Endothelial cell of umbilical vein (primary cell): ENCODE results near the gene KRTAP4-6. TPM values are rescaled to one million over a fixed set of nuclear protein-coding genes. Genes with fewer than 3 reads are reported as not detected.

ENCODE experiments used
- BruUV-seq: library from RNA; stranded (reverse); fragments of 400-500 nt; replicated peaks from 2 replicates; lab custom pipeline; 2021; lab: Mats Ljungman, UMichigan
- CTCF ChIA-PET: fragments of 300-600, 350-600 bp; sonication (Branson Sonifier 250); formaldehyde crosslinking; loops from one replicate; lab custom pipeline; 2021; ENCODE audit warnings: antibody characterized with exemption, inconsistent platforms; lab: Charles Lee
- POLR2A ChIA-PET: fragments of 300-600, 350-600 bp; sonication (Branson Sonifier 250); formaldehyde crosslinking; loops from one replicate; lab custom pipeline; 2021; ENCODE audit warnings: antibody characterized with exemption, inconsistent platforms; lab: Charles Lee
- DNase-seq: peaks from one replicate; pipeline ENCODE4 v3.0.0-alpha.2; 2011; ENCODE audit warnings: low read depth, low spot score
- FAIRE-seq: peaks from 2 replicates; lab custom pipeline; 2011; peaks lifted over from hg19 to GRCh38; lab: Jason Lieb, UNC
- H2AFZ ChIP-seq: 2 replicates; pipeline ENCODE4 v1.6.0; 2012; ENCODE audit warnings: low read depth, low read length, control low read depth, inconsistent platforms
- H3K27ac ChIP-seq: 2 replicates; pipeline ENCODE4 v1.5.1; 2011; ENCODE audit warnings: low read depth, mild to moderate bottlenecking, control low read depth, low read length, moderate library complexity; ENCODE audit not compliant: insufficient read depth
- H3K27me3 ChIP-seq, 2 experiments: 2 replicates each; pipeline versions ENCODE4 v1.6.0 to v1.6.1; 2011; ENCODE audit warnings: low read length in 2 of 2, mixed read lengths in 1 of 2; ENCODE audit not compliant: control insufficient read depth in 2 of 2, insufficient read depth in 2 of 2
- H3K36me3 ChIP-seq, 2 experiments: 2 replicates in 1 of 2; 3 replicates in 1 of 2; pipeline ENCODE4 v1.5.1; 2011; ENCODE audit warnings: low read length in 2 of 2, mild to moderate bottlenecking in 1 of 2, moderate library complexity in 1 of 2; ENCODE audit not compliant: control insufficient read depth in 2 of 2, insufficient read depth in 2 of 2; ENCODE audit errors: extremely low read depth in 1 of 2
- H3K4me1 ChIP-seq: 3 replicates; pipeline ENCODE4 v1.5.1; 2011; ENCODE audit warnings: mild to moderate bottlenecking, low read length; ENCODE audit not compliant: control insufficient read depth, insufficient read depth; ENCODE audit errors: extremely low read depth
- H3K4me2 ChIP-seq: 2 replicates; pipeline ENCODE4 v1.6.1; 2011; ENCODE audit warnings: low read length, control low read depth, mixed read lengths; ENCODE audit not compliant: insufficient read depth
- H3K4me3 ChIP-seq, 3 experiments: fragments of 200-600 bp in 1 of 3; sonication (generic), shearing (Covaris generic) in 1 of 3; replicated peaks in 1 of 3; 2 replicates each; pipeline ENCODE4 v1.5.1; 2011 to 2016; ENCODE audit warnings: control low read depth in 3 of 3, low read length in 3 of 3, mild to moderate bottlenecking in 2 of 3, inconsistent platforms in 1 of 3, low read depth in 1 of 3, moderate library complexity in 1 of 3; ENCODE audit not compliant: insufficient read depth in 1 of 3
- H3K79me2 ChIP-seq: 2 replicates; pipeline ENCODE4 v1.6.0; 2012; ENCODE audit warnings: low read length, inconsistent platforms; ENCODE audit not compliant: control insufficient read depth, insufficient read depth
- H3K9ac ChIP-seq: replicated peaks from 2 replicates; pipeline ENCODE3; 2011; ENCODE audit warnings: low read length, control low read depth; ENCODE audit not compliant: insufficient read depth; ENCODE audit errors: extremely low read depth
- H3K9me1 ChIP-seq: replicated peaks from 3 replicates; pipeline ENCODE4 v1.6.0; 2011; ENCODE audit warnings: mild to moderate bottlenecking, low read length; ENCODE audit not compliant: control insufficient read depth, insufficient read depth; ENCODE audit errors: extremely low read depth
- H3K9me3 ChIP-seq: replicated peaks from 2 replicates; pipeline ENCODE4 v1.5.1; 2012; ENCODE audit warnings: low read length, inconsistent platforms; ENCODE audit not compliant: control insufficient read depth, insufficient read depth
- H4K20me1 ChIP-seq: replicated peaks from 2 replicates; pipeline ENCODE3; 2011; ENCODE audit warnings: mild to moderate bottlenecking, low read length; ENCODE audit not compliant: control insufficient read depth, insufficient read depth; ENCODE audit errors: extremely low read depth
- CTCF ChIP-seq, 2 donors: IDR thresholded peaks; 1 replicate in 1 of 2; 2 replicates in 1 of 2; pipeline ENCODE4 v1.5.1; 2011; ENCODE audit warnings: low read length in 2 of 2, mild to moderate bottlenecking in 2 of 2, moderate library complexity in 2 of 2, control low read depth in 1 of 2, inconsistent platforms in 1 of 2, low read depth in 1 of 2; ENCODE audit not compliant: insufficient read depth in 1 of 2; ENCODE audit errors: extremely low read depth in 1 of 2
- EZH2 ChIP-seq: IDR thresholded peaks from 2 replicates; pipeline ENCODE4 v1.6.1; 2012; ENCODE audit warnings: borderline replicate concordance, low read depth, mild to moderate bottlenecking, moderate library complexity, low read length, inconsistent platforms; ENCODE audit not compliant: severe bottlenecking
- FOS ChIP-seq: IDR thresholded peaks from 2 replicates; pipeline ENCODE4 v1.6.1; 2011; ENCODE audit warnings: mild to moderate bottlenecking, low read length, moderate library complexity, borderline replicate concordance; ENCODE audit not compliant: insufficient read depth
- GATA2 ChIP-seq: IDR thresholded peaks from 2 replicates; pipeline ENCODE4 v1.7.0; 2011; ENCODE audit warnings: low read depth, mild to moderate bottlenecking, moderate library complexity, mixed read lengths, low read length; ENCODE audit not compliant: insufficient read length, insufficient read depth
- JUN ChIP-seq: IDR thresholded peaks from 2 replicates; pipeline ENCODE4 v1.6.1; 2011; ENCODE audit warnings: borderline replicate concordance, low read depth; ENCODE audit not compliant: insufficient read length, insufficient read depth
- MAX ChIP-seq: IDR thresholded peaks from 2 replicates; pipeline ENCODE4 v1.6.1; 2011; ENCODE audit not compliant: insufficient read depth, insufficient read length
- MYC ChIP-seq: IDR thresholded peaks from one replicate; pipeline ENCODE4 v1.6.1; 2011; ENCODE audit warnings: mild to moderate bottlenecking, low read depth, low read length
- POLR2A ChIP-seq: IDR thresholded peaks from 2 replicates; pipeline ENCODE4 v1.6.1; 2012; ENCODE audit warnings: low read depth, mild to moderate bottlenecking, control low read depth, low read length
- POLR2AphosphoS5 ChIP-seq: IDR thresholded peaks from 2 replicates; pipeline ENCODE4 v1.6.1; 2012; ENCODE audit warnings: low read depth, mild to moderate bottlenecking, control low read depth, low read length, moderate library complexity; ENCODE audit not compliant: insufficient read depth
- dilution Hi-C: fragments of 300-500 bp; cut with MboI; formaldehyde crosslinking; loops from one replicate; pipeline ENCODE4 v1.15.0; 2019; ENCODE audit warnings: low sequenced_read_pairs; ENCODE audit not compliant: extremely low pct_ligation_motif_present
- intact Hi-C: fragments of 100-400 bp; cut with micrococcal nuclease; formaldehyde crosslinking; loops from one replicate; pipeline ENCODE4 v1.10.0; 2022
- polyA plus RNA-seq, 4 experiments: library from polyadenylated mRNA; depleted of rRNA in 3 of 4; stranded (reverse) in 3 of 4; unstranded in 1 of 4; fragments of >200 nt; gene quantifications; 2 replicates each; pipeline versions ENCODE4 v1.2.1 to v1.2.3, GENCODE V29; 2011 to 2012; ENCODE audit warnings: missing spikeins in 1 of 4
- total RNA-seq: library from RNA; stranded (reverse); gene quantifications from 2 replicates; pipeline ENCODE4 v1.2.3, GENCODE V29; 2021

Gene KRTAP4-6
- total and polyA plus RNA-seq, 2 donors (not counting 3 experiments of a cell fraction or from before 2014, with no cell fraction given): not detected

GRCh38 chr17:41167561-41167960 is 27.2 kb upstream of the KRTAP4-6 start:
- no peaks in the 10 kb centered on the region for H3K27me3 ChIP-seq
- H3K27ac ChIP-seq: no peak overlapping the region
- dilution Hi-C loops (no loop called here), intact Hi-C loops (no loop called here)
- no peaks in the 10 kb centered on the region for H3K79me2 ChIP-seq
- DNase-seq (no peak), FAIRE-seq (no peak)
- no peaks in the 10 kb centered on the region for H3K9me1 ChIP-seq
- TF ChIP-seq EZH2 (no peak), MAX (no peak), POLR2AphosphoS5 (no peak), GATA2 (no peak), POLR2A (no peak), FOS (no peak), MYC (no peak), JUN (no peak), CTCF (IDR thresholded peaks at IDR 0.05; ENCODE audit: extremely low read depth in 1 of 2, insufficient read depth in 1 of 2, low read depth in 1 of 2, low read length in 2 of 2) (no peak)
- H3K4me2 ChIP-seq: no peak overlapping the region
- no peaks in the 10 kb centered on the region for H3K36me3 ChIP-seq
- no peak overlapping the region for H3K9ac ChIP-seq
- no peaks in the 10 kb centered on the region for H4K20me1 ChIP-seq
- H3K4me3 ChIP-seq: no peak overlapping the region
- H2AFZ ChIP-seq: no peak overlapping the region
- H3K9me3 ChIP-seq: no peaks in the 10 kb centered on the region
- CTCF ChIA-PET: no interaction called here
- BruUV-seq: no TSS peak
- no peaks in the 10 kb centered on the region for H3K4me1 ChIP-seq
- POLR2A ChIA-PET: no interaction called here
